Upper lobe of left lung (tissue), 6 donors: ENCODE results near the gene SETBP1. TPM values are rescaled to one million over a fixed set of nuclear protein-coding genes. Genes with fewer than 3 reads are reported as not detected.

ENCODE experiments used
- ATAC-seq, 2 donors: fragments of 200-7000 bp; cut with Tn5 transposase; one replicate each; pipeline ENCODE4 v1.9.1; 2022; ENCODE audit warnings: mild to moderate bottlenecking in 2 of 2, moderate library complexity in 2 of 2; ENCODE audit not compliant: low FRiP score in 2 of 2
- DNase-seq, 2 donors: peaks; one replicate each; pipeline ENCODE4 v3.0.0-alpha.2; 2019 to 2020
- H3K27ac ChIP-seq, 4 donors: fragments of 200-600 bp; sonication (generic); one replicate each; pipeline ENCODE4 v1.5.1; 2016 to 2019
- H3K27me3 ChIP-seq, 4 donors: fragments of 200-600 bp; sonication (generic); one replicate each; pipeline ENCODE4 v1.5.1; 2017 to 2019
- H3K36me3 ChIP-seq, 4 donors: fragments of 200-600 bp; sonication (generic); one replicate each; pipeline ENCODE4 v1.5.1; 2016 to 2019
- H3K4me1 ChIP-seq, 4 donors: fragments of 200-600 bp; sonication (generic); one replicate each; pipeline ENCODE4 v1.5.1; 2018 to 2019
- H3K4me3 ChIP-seq, 4 donors: fragments of 200-600 bp; sonication (generic); one replicate each; pipeline ENCODE4 v1.5.1; 2017 to 2019; ENCODE audit warnings: mild to moderate bottlenecking in 2 of 4, moderate library complexity in 1 of 4
- H3K9me3 ChIP-seq, 4 donors: fragments of 200-600 bp; sonication (generic); one replicate each; pipeline ENCODE4 v1.5.1; 2018 to 2019
- CTCF ChIP-seq, 6 experiments: fragments of 450-650 bp in 4 of 6; fragments of 200-600 bp in 2 of 6; sonication (generic) in 2 of 6; IDR thresholded peaks; one replicate each; pipeline ENCODE4 v1.5.1; 2016 to 2019; ENCODE audit warnings: antibody characterized with exemption in 6 of 6
- EP300 ChIP-seq, 4 donors: sonication (generic); formaldehyde crosslinking; IDR thresholded peaks; one replicate each; pipeline ENCODE4 v1.5.1; 2017; ENCODE audit warnings: antibody characterized with exemption in 4 of 4, control low read depth in 2 of 4
- POLR2A ChIP-seq, 4 donors: fragments of 450-650 bp; IDR thresholded peaks; one replicate each; pipeline ENCODE4 v1.5.1; 2016 to 2017; ENCODE audit warnings: antibody characterized with exemption in 4 of 4, mild to moderate bottlenecking in 2 of 4
- POLR2AphosphoS5 ChIP-seq, 2 donors: sonication (generic); formaldehyde crosslinking; IDR thresholded peaks; one replicate each; pipeline ENCODE4 v1.5.1; 2017; ENCODE audit warnings: antibody characterized with exemption in 2 of 2
- WGBS, 2 donors: methylation state at CpG; one replicate each; pipeline ENCODE4 v1.1.5; 2017 to 2018; 5-methylcytosine and 5-hydroxymethylcytosine counted together
- total RNA-seq, 6 donors: library from RNA; depleted of rRNA in 4 of 6; stranded (reverse); fragments of >200 nt in 4 of 6; gene quantifications; one replicate each; pipeline versions ENCODE4 v1.1.0 to v1.2.1, GENCODE V29; 2016 to 2021
- donor health status: DM: no; HTN: no; CAD: no; lungs with moderate emphysema.
- donor health status: DM: no; HTN: yes; CAD: no; lungs with severe emphysema.

SETBP1 gene
- total RNA-seq, 6 donors from 2014 or later = 11.7 to 38.8 (median 16.6) TPM

DNA sequence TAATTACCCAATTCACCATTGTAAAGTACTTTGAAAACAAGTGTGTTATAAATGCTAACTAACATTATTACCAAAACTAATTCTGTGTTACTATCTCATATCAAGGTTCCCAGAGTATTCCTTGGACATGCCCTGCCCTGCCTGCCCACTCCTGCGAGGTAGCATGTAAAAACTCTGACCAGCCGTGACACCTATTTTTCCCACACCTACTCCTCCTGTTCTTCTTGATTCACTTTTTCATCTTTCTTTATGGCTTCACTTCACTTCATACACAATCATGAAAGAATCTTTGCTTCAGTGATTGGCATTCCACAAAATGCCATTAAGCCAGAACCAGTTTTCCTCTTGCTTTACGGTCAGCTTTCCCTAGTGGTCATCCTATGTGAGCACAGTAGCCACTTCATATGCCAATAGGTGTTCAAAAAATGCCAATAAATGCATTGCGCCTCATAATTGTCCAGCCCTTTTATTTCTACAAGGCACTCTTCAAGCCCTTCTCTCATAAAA lies 42.6 kb upstream of the SETBP1 start:
- Histone ChIP-seq H3K9me3 (no peaks in the 10 kb centered on the region), H3K36me3 (no peaks in the 10 kb centered on the region), H3K27ac (no peak overlapping the region), H3K4me1 (no peaks in the 10 kb centered on the region), H3K4me3 (no peak overlapping the region), H3K27me3 (no peaks in the 10 kb centered on the region)
- TF ChIP-seq POLR2A (IDR thresholded peaks at IDR 0.05) (no peak), CTCF (IDR thresholded peaks at IDR 0.05) (no peak), POLR2AphosphoS5 (IDR thresholded peaks at IDR 0.05) (no peak), EP300 (IDR thresholded peaks at IDR 0.05) (no peak)
- no peak for DNase-seq
- no peak for ATAC-seq
- WGBS, 2 donors = 90 to 92% methylated on average over 4 of the region's 4 CpGs

DNA sequence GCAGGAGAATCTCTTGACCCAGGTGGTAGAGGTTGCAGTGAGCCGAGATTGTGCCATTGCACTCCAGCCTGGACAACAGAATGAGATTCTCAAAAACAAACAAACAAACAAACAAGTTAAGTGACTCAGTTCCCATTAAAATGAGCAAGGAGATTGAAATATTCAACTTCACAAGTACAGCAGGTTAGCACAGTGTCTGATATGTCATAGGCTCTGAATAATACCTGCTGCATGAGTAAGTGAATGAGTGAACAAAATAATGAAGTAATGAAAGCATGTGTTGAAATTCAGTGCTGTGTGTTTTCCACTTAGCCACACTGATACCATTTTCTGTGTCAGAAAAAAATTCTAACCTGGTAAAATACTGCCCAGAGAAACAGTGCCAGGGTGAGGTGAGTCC lies 41.9 kb upstream of the SETBP1 start:
- ATAC-seq (no peak), DNase-seq (no peak)
- Histone ChIP-seq H3K4me3 (no peak overlapping the region), H3K36me3 (no peaks in the 10 kb centered on the region), H3K9me3 (no peaks in the 10 kb centered on the region), H3K4me1 (no peaks in the 10 kb centered on the region), H3K27me3 (no peaks in the 10 kb centered on the region), H3K27ac (no peak overlapping the region)
- WGBS, 2 donors = 94 to 100% methylated on average over 1 of the region's 1 CpG
- TF ChIP-seq EP300 (IDR thresholded peaks at IDR 0.05) = no peak
- TF ChIP-seq CTCF (IDR thresholded peaks at IDR 0.05) = no peak
- TF ChIP-seq POLR2AphosphoS5 (IDR thresholded peaks at IDR 0.05) = no peak
- no peak for TF ChIP-seq POLR2A (IDR thresholded peaks at IDR 0.05)

- Histone ChIP-seq H3K4me1 (no peaks in the 10 kb centered on the region), H3K9me3 (no peaks in the 10 kb centered on the region), H3K36me3 (no peaks in the 10 kb centered on the region), H3K27ac (no peak overlapping the region), H3K4me3 (no peak overlapping the region), H3K27me3 (no peaks in the 10 kb centered on the region)
- WGBS, 2 donors = 87 to 95% methylated on average over 3 of the region's 3 CpGs
- TF ChIP-seq EP300 (IDR thresholded peaks at IDR 0.05) (no peak), POLR2A (IDR thresholded peaks at IDR 0.05) (no peak), CTCF (IDR thresholded peaks at IDR 0.05) (no peak), POLR2AphosphoS5 (IDR thresholded peaks at IDR 0.05) (no peak)
- DNase-seq = no peak
- ATAC-seq = no peak
Observed at GRCh38 chr18:44643004-44643403, 37.7 kb upstream of the SETBP1 start.

DNA sequence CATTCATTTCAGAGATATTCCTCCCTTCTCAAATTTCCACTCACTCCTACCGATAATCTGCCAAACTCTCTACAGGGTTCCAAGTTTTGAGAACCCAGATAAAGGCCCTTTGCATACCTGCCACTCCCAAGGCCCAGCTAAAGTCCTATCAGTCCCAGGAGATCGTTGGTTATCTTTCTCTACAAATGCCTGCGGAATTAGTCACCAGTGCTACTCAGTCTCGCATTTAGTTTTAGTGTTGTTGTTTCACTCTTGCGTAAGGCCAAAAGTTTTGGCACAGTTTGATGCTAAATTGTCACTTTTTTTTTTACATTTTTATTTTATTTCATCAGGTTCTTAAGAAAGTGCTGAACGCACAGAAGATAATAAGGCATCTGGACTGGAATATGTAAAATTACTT lies 29.2 kb upstream of the SETBP1 start:
- H3K9me3 ChIP-seq = no peaks in the 10 kb centered on the region
- peaks cover 0 to 4% (median 0%) of the 10 kb centered on the region in 4 donors for H3K4me1 ChIP-seq
- no peaks in the 10 kb centered on the region for H3K36me3 ChIP-seq
- H3K27ac ChIP-seq = no peak overlapping the region
- H3K27me3 ChIP-seq = no peaks in the 10 kb centered on the region
- H3K4me3 ChIP-seq = no peak overlapping the region
- DNase-seq (no peak), ATAC-seq (peak; percentile 78 to 92)
- no peak for TF ChIP-seq POLR2A (IDR thresholded peaks at IDR 0.05)
- no peak for TF ChIP-seq EP300 (IDR thresholded peaks at IDR 0.05)
- no peak for TF ChIP-seq POLR2AphosphoS5 (IDR thresholded peaks at IDR 0.05)
- no peak for TF ChIP-seq CTCF (IDR thresholded peaks at IDR 0.05)
- 41 to 49% methylated on average over 6 of the region's 6 CpGs for WGBS, 2 donors

- no peaks in the 10 kb centered on the region for H3K9me3 ChIP-seq
- no peak for DNase-seq
- WGBS, 2 donors = 92 to 96% methylated on average over 6 of the region's 6 CpGs
Observed at GRCh38 chr18:44651918-44652572, 28.6 kb upstream of the SETBP1 start.

More at GRCh38 chr18:44651918-44652572, 28.6 kb upstream of the SETBP1 start:
- H3K4me3 ChIP-seq = no peak overlapping the region
- peak in 1 of 2 donors; percentile 60 for ATAC-seq
- H3K36me3 ChIP-seq = no peaks in the 10 kb centered on the region
- H3K4me1 ChIP-seq = peaks cover 0 to 4% (median 0%) of the 10 kb centered on the region in 4 donors
- no peaks in the 10 kb centered on the region for H3K27me3 ChIP-seq
- TF ChIP-seq POLR2AphosphoS5 (IDR thresholded peaks at IDR 0.05) (no peak), CTCF (IDR thresholded peaks at IDR 0.05) (no peak), EP300 (IDR thresholded peaks at IDR 0.05) (no peak), POLR2A (IDR thresholded peaks at IDR 0.05) (no peak)
- no peak overlapping the region for H3K27ac ChIP-seq
